SK-N-SH (cell line): Measurements from ENCODE around the gene IL31RA. TPM values are rescaled to one million over a fixed set of nuclear protein-coding genes. Genes with fewer than 3 reads are reported as not detected.

Experiments
- CTCF ChIA-PET: fragments of 300-600, 350-600 bp; formaldehyde crosslinking; extraction: SDS; loops from one replicate; lab custom pipeline; 2021; lab: Yijun Ruan, JAX
- POLR2A ChIA-PET: fragments of 350-600 bp; sonication (Branson Sonifier 250); formaldehyde crosslinking; extraction: SDS; loops from one replicate; lab custom pipeline; 2020; ENCODE audit warnings: antibody characterized with exemption, inconsistent platforms; lab: Yijun Ruan, JAX
- DNase-seq: peaks from one replicate; pipeline ENCODE4 v3.0.0; 2012
- H2AFZ ChIP-seq: fragments of 200-600 bp; sonication (generic); 2 replicates; pipeline ENCODE4 v1.8.1; 2016; ENCODE audit warnings: antibody characterized with exemption, mild to moderate bottlenecking, low read depth
- H3F3A ChIP-seq: fragments of 200-600 bp; sonication (generic); replicated peaks from 2 replicates; pipeline ENCODE3; 2016; ENCODE audit warnings: antibody characterized with exemption, mild to moderate bottlenecking; ENCODE audit not compliant: insufficient read depth
- H3K27ac ChIP-seq, 2 experiments: fragments of 200-500 bp in 1 of 2; fragments of 200-600 bp in 1 of 2; sonication (Bioruptor generic) in 1 of 2; sonication (generic), shearing (Covaris generic) in 1 of 2; 2 replicates each; pipeline versions ENCODE4 v1.5.1 to v1.6.1; 2014 to 2016; ENCODE audit warnings: low read depth in 2 of 2, inconsistent platforms in 1 of 2, low read length in 1 of 2, mild to moderate bottlenecking in 1 of 2, mixed read lengths in 1 of 2
- H3K27me3 ChIP-seq: fragments of 200-600 bp; sonication (generic), shearing (Covaris generic); 2 replicates; pipeline ENCODE4 v1.6.1; 2016; ENCODE audit warnings: mixed run types; ENCODE audit not compliant: insufficient read depth
- H3K36me3 ChIP-seq, 2 experiments: fragments of 200-500 bp in 1 of 2; fragments of 200-600 bp in 1 of 2; sonication (Bioruptor generic) in 1 of 2; sonication (generic) in 1 of 2; replicated peaks in 1 of 2; 2 replicates each; pipeline versions ENCODE3 to v1.5.1; 2014 to 2016; ENCODE audit warnings: low read length in 1 of 2, mild to moderate bottlenecking in 1 of 2; ENCODE audit not compliant: insufficient read depth in 2 of 2, control insufficient read depth in 1 of 2
- H3K4me1 ChIP-seq, 2 experiments: fragments of 200-500 bp in 1 of 2; fragments of 200-600 bp in 1 of 2; sonication (Bioruptor generic) in 1 of 2; sonication (generic), shearing (Covaris generic) in 1 of 2; 2 replicates each; pipeline versions ENCODE4 v1.5.1 to v1.6.1; 2014 to 2016; ENCODE audit warnings: low read depth in 1 of 2, low read length in 1 of 2, mixed run types in 1 of 2; ENCODE audit not compliant: insufficient read depth in 2 of 2, control insufficient read depth in 1 of 2
- H3K4me2 ChIP-seq: fragments of 200-600 bp; sonication (generic), shearing (Covaris generic); 2 replicates; pipeline ENCODE4 v1.6.1; 2017; ENCODE audit warnings: mixed run types
- H3K4me3 ChIP-seq, 2 experiments: fragments of 200-500 bp in 1 of 2; fragments of 200-600 bp in 1 of 2; sonication (Bioruptor generic) in 1 of 2; sonication (generic), shearing (Covaris generic) in 1 of 2; 2 replicates each; pipeline versions ENCODE4 v1.5.1 to v1.8.1; 2014 to 2016; ENCODE audit warnings: low read depth in 2 of 2, inconsistent platforms in 1 of 2, low read length in 1 of 2, mild to moderate bottlenecking in 1 of 2, mixed read lengths in 1 of 2, moderate library complexity in 1 of 2
- H3K79me2 ChIP-seq: fragments of 200-600 bp; sonication (generic); 2 replicates; pipeline ENCODE4 v1.8.1; 2017; ENCODE audit warnings: mild to moderate bottlenecking; ENCODE audit not compliant: insufficient read depth
- H3K9ac ChIP-seq: fragments of 200-600 bp; sonication (generic); 2 replicates; pipeline ENCODE4 v1.6.1; 2017; ENCODE audit warnings: mixed run types
- H3K9me2 ChIP-seq: fragments of 200-600 bp; sonication (generic); 2 replicates; pipeline ENCODE4 v1.6.1; 2017; ENCODE audit warnings: mixed run types
- H3K9me3 ChIP-seq: fragments of 200-600 bp; sonication (generic); 2 replicates; pipeline ENCODE4 v1.6.1; 2017; ENCODE audit warnings: mixed run types, mild to moderate bottlenecking, moderate library complexity
- H4K20me1 ChIP-seq: fragments of 200-600 bp; sonication (generic); 2 replicates; pipeline ENCODE4 v1.6.1; 2017; ENCODE audit warnings: mild to moderate bottlenecking, mixed run types; ENCODE audit not compliant: insufficient read depth
- EP300 ChIP-seq, 2 experiments: IDR thresholded peaks; 2 replicates each; pipeline versions ENCODE4 v1.4.0 to v1.6.1; 2012; ENCODE audit warnings: borderline replicate concordance in 1 of 2, low read depth in 1 of 2, low read length in 1 of 2
- GABPA ChIP-seq: IDR thresholded peaks from 2 replicates; pipeline ENCODE4 v1.4.0; 2012; ENCODE audit warnings: low read depth, mild to moderate bottlenecking
- GATA2 ChIP-seq: sonication (generic); formaldehyde crosslinking; IDR thresholded peaks from 2 replicates; pipeline ENCODE4 v1.5.0; 2020; ENCODE audit warnings: mild to moderate bottlenecking, missing genetic modification reagents
- JUND ChIP-seq: IDR thresholded peaks from 2 replicates; pipeline ENCODE4 v1.4.0; 2012
- MEF2A ChIP-seq: IDR thresholded peaks from 2 replicates; pipeline ENCODE4 v1.4.0; 2012; ENCODE audit warnings: low read depth, borderline replicate concordance
- NRF1 ChIP-seq: IDR thresholded peaks from 2 replicates; pipeline ENCODE4 v1.6.1; 2012; ENCODE audit warnings: low read depth, mild to moderate bottlenecking, low read length
- RAD21 ChIP-seq: IDR thresholded peaks from 2 replicates; pipeline ENCODE4 v1.6.1; 2012; ENCODE audit warnings: mild to moderate bottlenecking, low read length
- RFX5 ChIP-seq: IDR thresholded peaks from 2 replicates; pipeline ENCODE4 v1.6.1; 2012; ENCODE audit warnings: mild to moderate bottlenecking, improper control_type of control experiment, low read length
- RXRA ChIP-seq: IDR thresholded peaks from 2 replicates; pipeline ENCODE4 v1.4.0; 2012; ENCODE audit warnings: low read depth, mild to moderate bottlenecking, borderline replicate concordance
- SIN3A ChIP-seq: IDR thresholded peaks from 2 replicates; pipeline ENCODE4 v1.6.1; 2012; ENCODE audit warnings: low read depth, mild to moderate bottlenecking, low read length, moderate library complexity, borderline replicate concordance
- SMC3 ChIP-seq: IDR thresholded peaks from 2 replicates; pipeline ENCODE4 v1.6.1; 2012; ENCODE audit warnings: low read depth, low read length, improper control_type of control experiment
- TAF1 ChIP-seq: IDR thresholded peaks from 2 replicates; pipeline ENCODE4 v1.6.1; 2012; ENCODE audit warnings: low read depth, mild to moderate bottlenecking, low read length, moderate library complexity, borderline replicate concordance
- TCF12 ChIP-seq: IDR thresholded peaks from 2 replicates; pipeline ENCODE4 v1.4.0; 2012
- USF1 ChIP-seq: IDR thresholded peaks from 2 replicates; pipeline ENCODE4 v1.4.0; 2012; ENCODE audit warnings: low read depth, borderline replicate concordance
- USF2 ChIP-seq: fragments of 150-350 bp; IDR thresholded peaks from 2 replicates; pipeline ENCODE4 v1.6.1; 2017; ENCODE audit warnings: antibody characterized with exemption, low read length, low read depth, borderline replicate concordance
- YY1 ChIP-seq: IDR thresholded peaks from 2 replicates; pipeline ENCODE4 v1.4.0; 2012; ENCODE audit warnings: low read depth, mild to moderate bottlenecking
- WGBS: methylation state at CpG from one replicate; pipeline ENCODE4 v1.1.6; 2017; ENCODE audit warnings: low lambda C conversion rate; 5-methylcytosine and 5-hydroxymethylcytosine counted together
- polyA plus RNA-seq, 3 experiments: library from polyadenylated mRNA; depleted of rRNA; stranded (reverse); fragments of >200 nt; gene quantifications; 2 replicates each; pipeline ENCODE4 v1.2.3, GENCODE V29; 2012

IL31RA gene
- polyA plus RNA-seq, 1 of the 3 experiments (the other 2 are of a cell fraction): 0.20 TPM

GRCh38 chr5:55918087-55919035, 67.2 kb downstream of the IL31RA start:
- H3K9me3 ChIP-seq: no peaks in the 10 kb centered on the region
- no peak overlapping the region for H3K9ac ChIP-seq
- WGBS: 91% methylated on average over 17 of the region's 17 CpGs
- TF ChIP-seq TCF12 (no peak), MEF2A (no peak), RAD21 (no peak), GATA2 (CRISPR knock-in tag) (no peak), RFX5 (no peak), GABPA (no peak), NRF1 (no peak), TAF1 (no peak), JUND (no peak), RXRA (no peak), USF2 (no peak)
- H3K27me3 ChIP-seq: no peaks in the 10 kb centered on the region
- H3K4me1 ChIP-seq: no peaks in the 10 kb centered on the region
- no peaks in the 10 kb centered on the region for H4K20me1 ChIP-seq
- H2AFZ ChIP-seq: no peak overlapping the region
- H3K4me2 ChIP-seq: no peak overlapping the region
- H3K9me2 ChIP-seq: no peaks in the 10 kb centered on the region
- H3K4me3 ChIP-seq: no peak overlapping the region
- no peak overlapping the region for H3K27ac ChIP-seq
- H3K79me2 ChIP-seq: no peaks in the 10 kb centered on the region
- no peak for DNase-seq
- POLR2A ChIA-PET: no interaction called here
- CTCF ChIA-PET: no interaction called here
- H3K36me3 ChIP-seq: no peaks in the 10 kb centered on the region
- H3F3A ChIP-seq: no peaks in the 10 kb centered on the region

DNA sequence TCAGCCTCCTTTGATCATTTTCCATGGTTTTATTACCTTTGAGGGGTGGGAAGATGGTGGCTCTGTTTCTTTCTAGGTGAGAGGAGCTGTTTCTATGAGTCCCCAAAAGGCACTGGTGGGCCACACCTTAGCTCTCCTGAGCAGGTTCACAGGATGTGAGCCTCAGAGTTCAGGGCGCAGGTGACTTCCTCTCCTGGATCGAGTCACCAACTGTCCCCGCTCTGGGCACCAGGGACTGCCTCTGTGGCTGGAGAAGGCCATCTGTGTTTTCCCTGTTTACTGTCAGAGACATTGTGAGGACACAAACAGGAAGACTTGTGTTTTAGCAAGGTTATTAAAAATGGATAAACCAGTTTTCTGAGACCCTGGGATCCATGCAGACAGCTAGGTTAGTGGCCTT, 68.5 kb downstream of the IL31RA start:
- 90% methylated on average over 2 of the region's 3 CpGs for WGBS
- TF ChIP-seq RXRA: no peak
- TF ChIP-seq YY1: no peak
- no peak for TF ChIP-seq MEF2A
- TF ChIP-seq JUND: no peak
- TF ChIP-seq EP300 (IDR thresholded peaks at IDR 0.05; ENCODE audit: borderline replicate concordance in 1 of 2, low read depth in 1 of 2, low read length in 1 of 2): no peak
- TF ChIP-seq SMC3: no peak
- no peak for TF ChIP-seq USF1
- no peak for TF ChIP-seq SIN3A
- TF ChIP-seq USF2: no peak
- Histone ChIP-seq H3F3A (no peaks in the 10 kb centered on the region), H4K20me1 (no peaks in the 10 kb centered on the region), H3K9me2 (no peaks in the 10 kb centered on the region), H3K27me3 (no peaks in the 10 kb centered on the region), H3K79me2 (no peaks in the 10 kb centered on the region), H3K36me3 (no peaks in the 10 kb centered on the region), H3K27ac (no peak overlapping the region), H3K4me3 (no peak overlapping the region), H3K4me2 (no peak overlapping the region), H2AFZ (no peak overlapping the region), H3K9me3 (no peaks in the 10 kb centered on the region), H3K4me1 (no peaks in the 10 kb centered on the region), H3K9ac (no peak overlapping the region)
- DNase-seq: no peak
- CTCF ChIA-PET: interaction anchor here (1.0 to 2.7 kb wide), 7 partner anchors 9 to 101 kb away, joined by 3 to 10 read pairs (median 3); no protein-coding TSS in a partner anchor
- POLR2A ChIA-PET: no interaction called here
